ACC112 (cell line): Measurements from ENCODE around the gene TIMM22.

Experiments
- H2AFZ ChIP-seq: fragments of 200-600 bp; sonication (generic); one replicate; pipeline ENCODE4 v1.6.0; 2017; ENCODE audit warnings: antibody characterized with exemption, low read length; ENCODE audit not compliant: unreplicated experiment
- H3K27ac ChIP-seq: fragments of 200-600 bp; sonication (generic); 2 replicates; pipeline ENCODE4 v1.5.1; 2014; ENCODE audit warnings: low read depth, mild to moderate bottlenecking, antibody characterized with exemption, low read length, moderate library complexity
- H3K27me3 ChIP-seq: fragments of 200-600 bp; sonication (generic); 2 replicates; pipeline ENCODE4 v1.6.1; 2014; ENCODE audit warnings: mild to moderate bottlenecking, antibody characterized with exemption, low read length, moderate library complexity, mixed read lengths; ENCODE audit not compliant: insufficient read depth
- H3K36me3 ChIP-seq: fragments of 200-600 bp; sonication (generic); 2 replicates; pipeline ENCODE4 v1.6.1; 2016; ENCODE audit warnings: mild to moderate bottlenecking, antibody characterized with exemption, low read length, moderate library complexity, mixed read lengths; ENCODE audit not compliant: insufficient read depth
- H3K4me1 ChIP-seq: fragments of 200-600 bp; sonication (generic); one replicate; pipeline ENCODE4 v1.6.1; 2016; ENCODE audit warnings: low read length, mixed read lengths; ENCODE audit not compliant: insufficient read depth, unreplicated experiment, control insufficient read depth
- H3K4me3 ChIP-seq: fragments of 200-600 bp; sonication (generic); 2 replicates; pipeline ENCODE4 v1.5.1; 2014; ENCODE audit warnings: mild to moderate bottlenecking, low read depth, low read length
- H3K79me2 ChIP-seq: fragments of 200-600 bp; sonication (generic); one replicate; pipeline ENCODE4 v1.6.0; 2016; ENCODE audit warnings: low read length; ENCODE audit not compliant: control insufficient read depth, unreplicated experiment, insufficient read depth

TIMM22 gene

GRCh38 chr17:1034652-1035210 lies 37.8 kb downstream of the TIMM22 start:
- H2AFZ ChIP-seq, result no peak overlapping the region
- no peaks in the 10 kb centered on the region for H3K36me3 ChIP-seq
- no peak overlapping the region for H3K27ac ChIP-seq
- no peaks in the 10 kb centered on the region for H3K79me2 ChIP-seq
- no peaks in the 10 kb centered on the region for H3K27me3 ChIP-seq
- H3K4me1 ChIP-seq, result peaks cover 7% of the 10 kb centered on the region
- H3K4me3 ChIP-seq, result no peak overlapping the region

- Histone ChIP-seq H3K4me3 (no peak overlapping the region), H3K27me3 (no peaks in the 10 kb centered on the region), H3K4me1 (peaks cover 1% of the 10 kb centered on the region), H3K79me2 (no peaks in the 10 kb centered on the region), H3K27ac (no peak overlapping the region), H2AFZ (no peak overlapping the region), H3K36me3 (no peaks in the 10 kb centered on the region)
Observed at GRCh38 chr17:1035546-1036170, 38.7 kb downstream of the TIMM22 start.

- no peaks in the 10 kb centered on the region for H3K4me1 ChIP-seq
- no peak overlapping the region for H3K4me3 ChIP-seq
- H3K36me3 ChIP-seq, result no peaks in the 10 kb centered on the region
- no peak overlapping the region for H2AFZ ChIP-seq
- no peaks in the 10 kb centered on the region for H3K27me3 ChIP-seq
- H3K79me2 ChIP-seq, result no peaks in the 10 kb centered on the region
- H3K27ac ChIP-seq, result no peak overlapping the region
Observed at GRCh38 chr17:1036171-1036844, 39.4 kb downstream of the TIMM22 start.

DNA sequence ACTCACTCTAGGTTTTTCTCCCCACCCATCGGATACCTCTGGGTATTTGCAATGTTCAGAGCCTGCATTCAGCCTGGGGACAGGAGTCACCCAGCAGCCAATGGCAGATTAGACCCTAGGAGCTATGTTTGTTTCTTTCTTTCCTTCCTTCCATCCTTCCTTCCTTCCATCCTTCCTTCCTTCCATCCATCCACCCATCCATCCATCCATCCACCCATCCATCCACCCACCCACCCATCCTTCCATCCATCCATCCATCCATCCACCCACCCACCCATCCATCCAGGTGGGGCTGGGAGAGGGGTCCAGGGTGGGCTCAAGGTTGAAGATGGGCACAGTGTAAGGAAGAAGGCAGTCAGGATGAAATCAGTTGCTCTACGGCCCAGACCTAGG lies 39.9 kb downstream of the TIMM22 start:
- H3K27me3 ChIP-seq, result no peaks in the 10 kb centered on the region
- H3K79me2 ChIP-seq, result no peaks in the 10 kb centered on the region
- peaks cover 1% of the 10 kb centered on the region; the same call in 1 of the 2 replicates for H3K36me3 ChIP-seq
- H3K4me3 ChIP-seq, result no peak overlapping the region
- H2AFZ ChIP-seq, result no peak overlapping the region
- H3K27ac ChIP-seq, result no peak overlapping the region
- H3K4me1 ChIP-seq, result no peaks in the 10 kb centered on the region

GRCh38 chr17:1037238-1037879 lies 40.4 kb downstream of the TIMM22 start:
- no peaks in the 10 kb centered on the region for H3K27me3 ChIP-seq
- H2AFZ ChIP-seq, result no peak overlapping the region

GRCh38 chr17:1038459-1039122 lies 41.7 kb downstream of the TIMM22 start:
- no peak overlapping the region for H3K4me3 ChIP-seq
- H3K27ac ChIP-seq, result no peak overlapping the region
- no peaks in the 10 kb centered on the region for H3K4me1 ChIP-seq
- no peaks in the 10 kb centered on the region for H3K79me2 ChIP-seq
- no peaks in the 10 kb centered on the region for H3K27me3 ChIP-seq
- no peak overlapping the region for H2AFZ ChIP-seq
- H3K36me3 ChIP-seq, result peaks cover 12% of the 10 kb centered on the region; the same call in 1 of the 2 replicates

More at GRCh38 chr17:1037238-1037879, 40.4 kb downstream of the TIMM22 start:
- Histone ChIP-seq H3K4me1 (no peaks in the 10 kb centered on the region), H3K36me3 (peaks cover 6% of the 10 kb centered on the region; the same call in 1 of the 2 replicates), H3K79me2 (no peaks in the 10 kb centered on the region), H3K27ac (no peak overlapping the region), H3K4me3 (no peak overlapping the region)

GRCh38 chr17:1039123-1039507 lies 42.2 kb downstream of the TIMM22 start:
- H3K27ac ChIP-seq, result no peak overlapping the region

GRCh38 chr17:1039511-1040215 lies 42.7 kb downstream of the TIMM22 start:
- no peaks in the 10 kb centered on the region for H3K27me3 ChIP-seq
- H3K36me3 ChIP-seq, result peaks cover 12% of the 10 kb centered on the region; the same call in 1 of the 2 replicates
- no peak overlapping the region for H3K4me3 ChIP-seq
- H3K4me1 ChIP-seq, result no peaks in the 10 kb centered on the region
- no peaks in the 10 kb centered on the region for H3K79me2 ChIP-seq
- no peak overlapping the region for H3K27ac ChIP-seq
- H2AFZ ChIP-seq, result no peak overlapping the region

More at GRCh38 chr17:1039123-1039507, 42.2 kb downstream of the TIMM22 start:
- no peaks in the 10 kb centered on the region for H3K27me3 ChIP-seq
- H3K4me3 ChIP-seq, result no peak overlapping the region
- no peak overlapping the region for H2AFZ ChIP-seq
- no peaks in the 10 kb centered on the region for H3K79me2 ChIP-seq
- peaks cover 12% of the 10 kb centered on the region; the same call in 1 of the 2 replicates for H3K36me3 ChIP-seq
- H3K4me1 ChIP-seq, result no peaks in the 10 kb centered on the region

GRCh38 chr17:1040216-1040600 lies 43.3 kb downstream of the TIMM22 start:
- no peaks in the 10 kb centered on the region for H3K4me1 ChIP-seq
- H3K36me3 ChIP-seq, result peaks cover 12% of the 10 kb centered on the region; the same call in 1 of the 2 replicates
- no peak overlapping the region for H2AFZ ChIP-seq
- no peaks in the 10 kb centered on the region for H3K27me3 ChIP-seq
- H3K79me2 ChIP-seq, result no peaks in the 10 kb centered on the region
- H3K4me3 ChIP-seq, result no peak overlapping the region
- no peak overlapping the region for H3K27ac ChIP-seq

- no peaks in the 10 kb centered on the region for H3K4me1 ChIP-seq
- no peak overlapping the region for H3K4me3 ChIP-seq
- peaks cover 12% of the 10 kb centered on the region; the same call in 1 of the 2 replicates for H3K36me3 ChIP-seq
- H3K27me3 ChIP-seq, result no peaks in the 10 kb centered on the region
- no peak overlapping the region for H2AFZ ChIP-seq
- H3K79me2 ChIP-seq, result no peaks in the 10 kb centered on the region
- H3K27ac ChIP-seq, result no peak overlapping the region
Observed at GRCh38 chr17:1041746-1042145, 44.8 kb downstream of the TIMM22 start.
